ENCODE results near the gene PTH.

Gene PTH

DNA sequence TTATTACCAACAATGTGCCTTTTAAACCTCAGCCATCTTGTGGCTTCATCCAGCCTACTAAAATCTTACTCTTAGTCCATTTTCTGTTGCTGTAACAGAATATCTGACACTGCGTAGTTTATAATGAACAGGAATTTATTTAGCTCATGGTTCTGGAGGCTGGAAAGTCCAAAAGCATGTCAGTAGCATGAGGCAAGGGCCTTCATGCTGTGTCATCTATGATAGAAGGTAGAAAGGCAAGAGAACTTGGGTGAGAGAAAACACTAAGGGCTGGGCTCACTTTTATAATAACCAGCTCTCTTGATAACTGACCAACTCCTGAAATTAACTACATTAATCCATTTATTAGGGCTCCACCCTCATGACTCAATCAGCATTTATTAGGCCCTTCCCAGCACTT is 46.3 kb downstream of the PTH start:
- no peak for DNase-seq (ENCODE audit: low read depth in 2 of 2)

- no peak for DNase-seq (ENCODE audit: low read depth in 2 of 2)
Observed at GRCh38 chr11:13448876-13449275, 46.9 kb downstream of the PTH start.

- DNase-seq (ENCODE audit: low read depth in 2 of 2), result no peak
Observed at GRCh38 chr11:13446444-13446843, 49.4 kb downstream of the PTH start.

DNA sequence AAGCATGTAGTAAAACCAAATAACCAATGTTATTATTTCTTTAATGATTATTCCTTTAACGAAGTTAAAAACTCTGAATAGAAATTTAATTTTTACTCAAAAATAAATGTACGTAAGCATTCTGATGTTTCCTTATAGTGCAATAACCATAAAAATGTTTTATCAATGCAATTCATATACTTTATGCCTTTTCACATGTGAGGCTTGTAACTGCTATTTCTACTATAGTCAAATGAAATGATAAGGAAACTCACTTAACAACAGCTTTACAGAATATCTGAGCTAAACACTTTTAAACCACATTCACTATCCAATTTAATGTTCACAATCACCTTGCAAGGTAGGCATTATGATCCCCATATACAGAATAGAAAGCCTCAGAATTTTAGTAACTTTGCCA is 50.2 kb downstream of the PTH start:
- no peak for DNase-seq (ENCODE audit: low read depth in 2 of 2)

Data from stimulated activated CD8-positive, alpha-beta memory T cell treated with anti-CD3 and anti-CD28 coated beads, Interleukin-2, amount 100 ng/mL, for 1 hour (primary cell).